Measurements from ENCODE around the gene KCNMA1. TPM values are rescaled to one million over a fixed set of nuclear protein-coding genes. Genes with fewer than 3 reads are reported as not detected.

The KCNMA1 gene
- polyA plus RNA-seq, 1 of the 3 experiments (the other 2 are of a cell fraction): 107 TPM

GRCh38 chr10:77498829-77499228, 138.8 kb downstream of the KCNMA1 start:
- Histone ChIP-seq H3F3A (replicated peaks; ENCODE audit: insufficient read depth) (peaks cover 18% of the 10 kb centered on the region), H3K36me3 (replicated peaks in 1 of 2; ENCODE audit: control insufficient read depth in 1 of 2, insufficient read depth in 2 of 2, low read length in 1 of 2) (peaks cover under 1 to 3% of the 10 kb centered on the region in 2 experiments), H3K4me3 (ENCODE audit: low read depth in 2 of 2, low read length in 1 of 2) (no peak overlapping the region), H3K27ac (ENCODE audit: low read depth in 2 of 2, low read length in 1 of 2) (no peak overlapping the region), H3K9me2 (no peaks in the 10 kb centered on the region), H4K20me1 (ENCODE audit: insufficient read depth) (no peaks in the 10 kb centered on the region), H3K79me2 (ENCODE audit: insufficient read depth) (peaks cover 23% of the 10 kb centered on the region), H3K9ac (no peak overlapping the region), H3K4me2 (no peak overlapping the region), H3K4me1 (ENCODE audit: control insufficient read depth in 1 of 2, insufficient read depth in 2 of 2, low read depth in 1 of 2, low read length in 1 of 2) (peaks cover 15 to 39% of the 10 kb centered on the region in 2 experiments; a peak in 3 of 4 replicates), H2AFZ (ENCODE audit: low read depth) (no peak overlapping the region), H3K27me3 (ENCODE audit: insufficient read depth) (no peaks in the 10 kb centered on the region), H3K9me3 (no peaks in the 10 kb centered on the region; the same call in 1 of the 2 replicates)
- ChIA-PET POLR2A (no interaction called here), CTCF (interaction anchor here (1.5 kb wide), 1 partner anchor 143 kb away, joined by 3 read pairs; no protein-coding TSS in a partner anchor)
- DNase-seq: no peak
- TF ChIP-seq POLR2AphosphoS5 (IDR thresholded peaks at IDR 0.05; ENCODE audit: low read depth, low read length) (no peak), USF2 (IDR thresholded peaks at IDR 0.05; ENCODE audit: borderline replicate concordance, low read depth, low read length) (no peak), RCOR1 (IDR thresholded peaks at IDR 0.05; ENCODE audit: low read length) (no peak), SIN3A (IDR thresholded peaks at IDR 0.05; ENCODE audit: borderline replicate concordance, low read depth, low read length) (no peak), RFX5 (IDR thresholded peaks at IDR 0.05; ENCODE audit: low read length) (no peak), IRF3 (IDR thresholded peaks at IDR 0.05; ENCODE audit: low read depth, low read length) (no peak), RAD21 (IDR thresholded peaks at IDR 0.05; ENCODE audit: low read length) (no peak), JUND (IDR thresholded peaks at IDR 0.05) (no peak), FOXM1 (IDR thresholded peaks at IDR 0.05; ENCODE audit: low read depth) (no peak), GATA2 (CRISPR knock-in tag; IDR thresholded peaks at IDR 0.05) (no peak), ELF1 (IDR thresholded peaks at IDR 0.05) (no peak), MEF2A (IDR thresholded peaks at IDR 0.05; ENCODE audit: borderline replicate concordance, low read depth) (no peak), EZH2phosphoT487 (IDR thresholded peaks at IDR 0.05; ENCODE audit: borderline replicate concordance, low read depth) (no peak), ZBTB33 (IDR thresholded peaks at IDR 0.05; ENCODE audit: borderline replicate concordance, low read depth) (no peak), EP300 (IDR thresholded peaks at IDR 0.05; ENCODE audit: borderline replicate concordance in 1 of 2, low read depth in 1 of 2, low read length in 1 of 2) (no peak)
- 100% methylated on average over 2 of the region's 2 CpGs for WGBS (ENCODE audit: low lambda C conversion rate)

All from SK-N-SH (cell line).